HepG2 (cell line): ENCODE measurements around the gene CSNK1G3. TPM values are rescaled to one million over a fixed set of nuclear protein-coding genes. Genes with fewer than 3 reads are reported as not detected.

Experiments
- ATAC-seq: fragments of 200-7000 bp; cut with Tn5 transposase; 3 replicates; pipeline ENCODE4 v1.9.1; 2020; ENCODE audit warnings: mild to moderate bottlenecking, moderate library complexity
- BruUV-seq: library from RNA; stranded (reverse); fragments of 400-500 nt; replicated peaks from 2 replicates; lab custom pipeline; 2021; lab: Mats Ljungman, UMichigan
- CTCF ChIA-PET: fragments of 300-600 bp; formaldehyde crosslinking; extraction: SDS; loops from one replicate; lab custom pipeline; 2021; ENCODE audit warnings: low total read pairs, inconsistent platforms, low intra/inter-chr PET ratio; lab: Yijun Ruan, JAX
- POLR2A ChIA-PET: fragments of 350-600 bp; sonication (Branson Sonifier 250); formaldehyde crosslinking; loops from one replicate; lab custom pipeline; 2020; ENCODE audit warnings: antibody characterized with exemption, inconsistent platforms; lab: Yijun Ruan, JAX
- DNase-seq: peaks from one replicate; pipeline ENCODE4 v3.0.0-alpha.2; 2015; ENCODE audit warnings: low spot score
- FAIRE-seq: peaks from 3 replicates; lab custom pipeline; 2011; peaks lifted over from hg19 to GRCh38; lab: Jason Lieb, UNC
- H2AFZ ChIP-seq: one replicate; pipeline ENCODE4 v1.6.1; 2011; ENCODE audit warnings: low read length, inconsistent platforms
- H3K27ac ChIP-seq: fragments of 300-600 bp; 3 replicates; pipeline ENCODE4 v1.8.0; 2011; ENCODE audit warnings: mixed run types, mild to moderate bottlenecking, mixed read lengths, low read length, inconsistent platforms; ENCODE audit not compliant: insufficient read depth; ENCODE audit errors: extremely low read length
- H3K27me3 ChIP-seq, 2 experiments: fragments of 200-600 bp in 1 of 2; 2 replicates in 1 of 2; 3 replicates in 1 of 2; pipeline versions ENCODE4 v1.6.0 to v1.8.0; 2011; ENCODE audit warnings: low read length in 2 of 2, mild to moderate bottlenecking in 2 of 2, moderate library complexity in 2 of 2, inconsistent platforms in 1 of 2; ENCODE audit not compliant: insufficient read depth in 2 of 2, control insufficient read depth in 1 of 2
- H3K36me3 ChIP-seq, 2 experiments: fragments of 200-600 bp in 1 of 2; replicated peaks in 1 of 2; 2 replicates in 1 of 2; 3 replicates in 1 of 2; pipeline versions ENCODE4 v1.5.1 to v1.8.0; 2011; ENCODE audit warnings: low read length in 2 of 2, inconsistent platforms in 1 of 2; ENCODE audit not compliant: insufficient read depth in 2 of 2, control insufficient read depth in 1 of 2
- H3K4me1 ChIP-seq: 2 replicates; pipeline ENCODE4 v1.5.1; 2012; ENCODE audit warnings: low read length, inconsistent platforms; ENCODE audit not compliant: insufficient read depth
- H3K4me2 ChIP-seq: 2 replicates; pipeline ENCODE4 v1.6.0; 2011; ENCODE audit warnings: low read depth, low read length, inconsistent platforms
- H3K4me3 ChIP-seq, 3 experiments: fragments of 200-600 bp in 1 of 3; sonication (generic), shearing (Covaris generic) in 1 of 3; replicated peaks in 1 of 3; 2 replicates each; pipeline ENCODE4 v1.5.1; 2011 to 2016; ENCODE audit warnings: low read length in 3 of 3, inconsistent platforms in 2 of 3, low read depth in 2 of 3, mild to moderate bottlenecking in 2 of 3, control low read depth in 1 of 3, mixed read lengths in 1 of 3; ENCODE audit not compliant: insufficient read depth in 1 of 3
- H3K79me2 ChIP-seq: one replicate; pipeline ENCODE4 v1.6.1; 2011; ENCODE audit warnings: low read length, inconsistent platforms; ENCODE audit not compliant: insufficient read depth
- H3K9ac ChIP-seq: 2 replicates; pipeline ENCODE4 v1.6.0; 2011; ENCODE audit warnings: mild to moderate bottlenecking, low read depth, low read length, inconsistent platforms; ENCODE audit not compliant: insufficient read depth
- H3K9me3 ChIP-seq: 2 replicates; pipeline ENCODE4 v1.5.1; 2012; ENCODE audit warnings: mild to moderate bottlenecking, low read length
- H4K20me1 ChIP-seq: 2 replicates; pipeline ENCODE4 v1.6.0; 2011; ENCODE audit warnings: inconsistent platforms, mild to moderate bottlenecking, low read length, moderate library complexity; ENCODE audit not compliant: insufficient read depth
- IKZF1 ChIP-seq: fragments of 450-650 bp; IDR thresholded peaks from 2 replicates; pipeline ENCODE4 v1.7.1; 2016
- MYC ChIP-seq: sonication (generic); formaldehyde crosslinking; IDR thresholded peaks from 2 replicates; pipeline ENCODE4 v1.9.0; 2021; ENCODE audit warnings: missing genetic modification reagents, borderline replicate concordance
- NAIF1 ChIP-seq: sonication (generic); formaldehyde crosslinking; IDR thresholded peaks from 2 replicates; pipeline ENCODE4 v1.5.0; 2020; ENCODE audit warnings: mild to moderate bottlenecking, missing genetic modification reagents, borderline replicate concordance
- PAWR ChIP-seq: sonication (generic); formaldehyde crosslinking; IDR thresholded peaks from 2 replicates; pipeline ENCODE4 v1.4.0; 2020; ENCODE audit warnings: missing genetic modification reagents, mild to moderate bottlenecking, borderline replicate concordance
- PAXIP1 ChIP-seq: sonication (generic); formaldehyde crosslinking; conservative IDR thresholded peaks from 2 replicates; pipeline ENCODE4 v1.4.0; 2020; ENCODE audit warnings: mild to moderate bottlenecking, missing genetic modification reagents, moderate library complexity
- STAT6 ChIP-seq: sonication (generic); formaldehyde crosslinking; IDR thresholded peaks from 2 replicates; pipeline ENCODE4 v1.4.0; 2020; ENCODE audit warnings: missing genetic modification reagents, mild to moderate bottlenecking, borderline replicate concordance
- TCF7L2 ChIP-seq: IDR thresholded peaks from 2 replicates; pipeline ENCODE4 v1.6.1; 2011; ENCODE audit warnings: mild to moderate bottlenecking, low read depth, low read length, moderate library complexity
- TEAD3 ChIP-seq: optimal IDR thresholded peaks from 2 replicates; pipeline ENCODE3; 2016; ENCODE audit warnings: borderline replicate concordance
- ZBTB46 ChIP-seq: sonication (generic); formaldehyde crosslinking; IDR thresholded peaks from 2 replicates; pipeline ENCODE4 v1.4.0; 2020; ENCODE audit warnings: mild to moderate bottlenecking, missing genetic modification reagents, borderline replicate concordance
- ZNF512 ChIP-seq: sonication (generic); formaldehyde crosslinking; IDR thresholded peaks from 2 replicates; pipeline ENCODE4 v1.4.0; 2020; ENCODE audit warnings: mild to moderate bottlenecking, missing genetic modification reagents
- ZNF746 ChIP-seq: sonication (generic); formaldehyde crosslinking; IDR thresholded peaks from 2 replicates; pipeline ENCODE4 v1.8.0; 2022; ENCODE audit warnings: mild to moderate bottlenecking, missing genetic modification reagents
- ZNF792 ChIP-seq: IDR thresholded peaks from 2 replicates; pipeline ENCODE4 v1.6.1; 2016
- WGBS: methylation state at CpG from one replicate; pipeline ENCODE4 v1.1.6; 2017; ENCODE audit warnings: low lambda C conversion rate; 5-methylcytosine and 5-hydroxymethylcytosine counted together
- in situ Hi-C: cut with HindIII; loops from 2 replicates; pipeline ENCODE4 v1.10.0; 2017; ENCODE audit warnings: low pct_unique_long_range_greater_than_20kb; ENCODE audit not compliant: extremely low pct_ligation_motif_present
- intact Hi-C: fragments of 100-400 bp; cut with micrococcal nuclease; formaldehyde crosslinking; loops from one replicate; pipeline ENCODE4 v1.10.0; 2022; ENCODE audit not compliant: unreplicated experiment
- polyA plus RNA-seq, 8 experiments: library from polyadenylated mRNA; depleted of rRNA in 3 of 8; stranded (reverse) in 7 of 8; unstranded in 1 of 8; fragments of >200 nt; fragmentation: Illumina TruSeq in 4 of 8; extraction: Trizol in 4 of 8; gene quantifications; 2 replicates each; pipeline versions ENCODE4 v1.2.1 to v1.2.3, GENCODE V29; 2011 to 2016; ENCODE audit warnings: low read depth in 4 of 8, missing spikeins in 1 of 8, mixed read lengths in 1 of 8; ENCODE audit not compliant: insufficient read depth in 1 of 8
- total RNA-seq, 5 experiments: library from RNA; depleted of rRNA; stranded (reverse); fragments of >200 nt; fragmentation: Illumina TruSeq; extraction: Trizol; gene quantifications; 2 replicates each; pipeline ENCODE4 v1.2.3, GENCODE V29; 2016; ENCODE audit warnings: low read depth in 1 of 5

CSNK1G3 gene
- total and polyA plus RNA-seq, 2 of the 13 experiments (the other 11 are each of a cell fraction or from before 2014, with no cell fraction given) = 11.3 to 31.5 TPM

- TF ChIP-seq MYC (CRISPR knock-in tag) (no peak), PAXIP1 (CRISPR knock-in tag) (0 out of 2 replicates have a peak, but pooled peaks have one; percentile 26), ZNF792 (CRISPR knock-in tag) (peak; percentile 86; the same call in 1 of the 2 replicates)
These were observed 2.8 kb downstream of the CSNK1G3 start (continued) for GRCh38 chr5:123514615-123515355.

- H3K4me2 ChIP-seq = no peak overlapping the region
- ChIA-PET CTCF (no interaction called here), POLR2A (no interaction called here)
- H2AFZ ChIP-seq = no peak overlapping the region
- H3K4me1 ChIP-seq = peaks cover 47% of the 10 kb centered on the region
- H3K9ac ChIP-seq = no peak overlapping the region
- ATAC-seq = no peak
- H3K9me3 ChIP-seq = no peaks in the 10 kb centered on the region
- FAIRE-seq = no peak
- no peaks in the 10 kb centered on the region for H3K36me3 ChIP-seq
- no peak overlapping the region for H3K27ac ChIP-seq
- 96% methylated on average over 3 of the region's 3 CpGs for WGBS
- H3K27me3 ChIP-seq = no peaks in the 10 kb centered on the region; a peak in 1 of 5 replicates
- in situ Hi-C loops (no loop called here), intact Hi-C loops (loop anchor here (10.0 kb wide), 1 partner anchor 671 kb away; the partner anchor contains the start of gene SNX24)
- BruUV-seq = no TSS peak
- H3K79me2 ChIP-seq = peaks cover 82% of the 10 kb centered on the region
- no peak overlapping the region for H3K4me3 ChIP-seq
- no peak for DNase-seq
- peaks cover 9% of the 10 kb centered on the region; the same call in 1 of the 2 replicates for H4K20me1 ChIP-seq
- TF ChIP-seq IKZF1 (no peak), TEAD3 (no peak), ZNF512 (CRISPR knock-in tag) (no peak), ZBTB46 (CRISPR knock-in tag) (no peak), TCF7L2 (no peak), PAWR (no peak), ZNF746 (CRISPR knock-in tag) (no peak), NAIF1 (no peak), STAT6 (CRISPR knock-in tag) (no peak)
These were observed 3.9 kb downstream of the CSNK1G3 start for GRCh38 chr5:123515904-123516303.
